Tibial nerve (tissue), 4 donors: ENCODE measurements around the gene CYP19A1. TPM values are rescaled to one million over a fixed set of nuclear protein-coding genes. Genes with fewer than 3 reads are reported as not detected.

Source experiments
- DNase-seq, 2 donors: peaks; one replicate each; pipeline ENCODE4 v3.0.0-alpha.2; 2019; ENCODE audit warnings: low spot score in 2 of 2
- H3K27ac ChIP-seq, 4 donors: fragments of 200-600 bp; sonication (generic) in 3 of 4; one replicate each; pipeline ENCODE4 v1.5.1; 2017 to 2019; ENCODE audit warnings: mild to moderate bottlenecking in 1 of 4
- H3K27me3 ChIP-seq, 2 donors: fragments of 200-600 bp; sonication (generic) in 1 of 2; one replicate each; pipeline versions ENCODE4 v1.5.1 to v1.6.0; 2017 to 2019
- H3K36me3 ChIP-seq, 3 donors: fragments of 200-600 bp; sonication (generic); one replicate each; pipeline ENCODE4 v1.5.1; 2018 to 2019
- H3K4me1 ChIP-seq, 4 donors: fragments of 200-600 bp; sonication (generic) in 3 of 4; one replicate each; pipeline ENCODE4 v1.5.1; 2017 to 2019
- H3K4me3 ChIP-seq, 4 donors: fragments of 200-600 bp; sonication (generic) in 3 of 4; one replicate each; pipeline ENCODE4 v1.5.1; 2017 to 2019; ENCODE audit warnings: mild to moderate bottlenecking in 1 of 4, moderate library complexity in 1 of 4
- H3K9me3 ChIP-seq, 4 donors: fragments of 200-600 bp; sonication (generic) in 3 of 4; one replicate each; pipeline ENCODE4 v1.5.1; 2017 to 2019
- EP300 ChIP-seq, 2 donors: sonication (generic); formaldehyde crosslinking; IDR thresholded peaks; one replicate each; pipeline ENCODE4 v1.6.1; 2017; ENCODE audit warnings: antibody characterized with exemption in 2 of 2, mild to moderate bottlenecking in 1 of 2
- POLR2A ChIP-seq, 2 donors: fragments of 450-650 bp; IDR thresholded peaks; one replicate each; pipeline ENCODE4 v1.6.1; 2017; ENCODE audit warnings: antibody characterized with exemption in 2 of 2, mild to moderate bottlenecking in 2 of 2, moderate library complexity in 2 of 2
- WGBS, 2 donors: methylation state at CpG; one replicate each; pipeline ENCODE4 v1.1.5; 2018; 5-methylcytosine and 5-hydroxymethylcytosine counted together
- total RNA-seq, 4 donors: library from RNA; depleted of rRNA; stranded (reverse); fragments of >200 nt; gene quantifications; one replicate each; pipeline ENCODE4 v1.1.0, GENCODE V29; 2016
- TF ChIP-seq, protein P1 (sequence below), 5 experiments: fragments of 200-600 bp in 3 of 5; fragments of 450-650 bp in 2 of 5; sonication (generic) in 3 of 5; IDR thresholded peaks; one replicate each; pipeline ENCODE4 v1.5.1; 2016 to 2019; ENCODE audit warnings: antibody characterized with exemption in 5 of 5, mild to moderate bottlenecking in 3 of 5, moderate library complexity in 2 of 5

CYP19A1 gene
- total RNA-seq, 4 donors from 2014 or later, result 6.3 to 124 (median 15.6) TPM

DNA sequence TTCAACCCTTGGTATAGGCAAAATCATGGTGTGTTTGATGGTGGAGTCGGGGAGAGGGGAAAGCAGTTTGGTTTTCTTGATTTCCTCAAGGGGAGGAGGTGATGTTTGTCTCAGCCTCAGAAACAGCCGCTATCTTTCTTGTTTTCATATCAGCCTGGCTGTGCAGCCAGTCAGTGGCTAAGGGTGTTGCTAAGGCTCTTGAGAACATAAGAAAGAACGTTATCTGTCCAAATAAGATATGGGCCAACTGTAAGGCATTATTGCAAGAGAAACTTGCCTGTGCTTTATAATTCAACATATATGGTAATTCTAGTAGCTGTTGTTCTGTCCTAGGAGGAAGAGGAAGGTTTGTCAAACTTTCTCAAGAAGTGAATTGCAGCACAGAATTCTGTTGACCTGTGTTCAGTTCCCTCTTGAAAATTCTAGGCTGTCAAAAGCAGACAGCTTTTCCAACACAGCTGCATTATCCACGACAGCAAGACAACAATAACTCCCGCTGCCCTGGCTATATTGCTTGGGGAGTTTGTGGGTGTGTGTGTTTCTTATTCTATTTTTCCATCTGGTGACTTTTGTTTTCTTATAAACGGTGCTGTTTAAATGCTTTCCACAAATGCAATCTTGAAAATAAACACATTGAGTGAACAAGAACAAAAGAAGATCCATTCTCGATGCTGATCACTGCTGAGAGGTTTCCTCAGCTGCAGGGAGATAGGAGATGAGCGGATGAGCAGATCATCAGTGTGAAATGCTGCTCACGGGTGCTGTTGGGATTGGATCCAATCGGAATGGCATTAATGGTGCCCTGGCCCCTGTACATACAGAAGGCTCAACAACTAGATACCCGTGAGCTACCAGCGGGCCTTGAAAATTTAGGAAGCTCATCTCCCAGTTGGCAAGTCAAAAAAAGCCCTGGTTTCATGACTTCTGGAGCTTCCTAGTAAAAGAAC lies 152.9 kb downstream of the CYP19A1 start:
- TF ChIP-seq POLR2A (IDR thresholded peaks at IDR 0.05) (no peak), EP300 (IDR thresholded peaks at IDR 0.05) (no peak)
- TF ChIP-seq, protein P1, sequence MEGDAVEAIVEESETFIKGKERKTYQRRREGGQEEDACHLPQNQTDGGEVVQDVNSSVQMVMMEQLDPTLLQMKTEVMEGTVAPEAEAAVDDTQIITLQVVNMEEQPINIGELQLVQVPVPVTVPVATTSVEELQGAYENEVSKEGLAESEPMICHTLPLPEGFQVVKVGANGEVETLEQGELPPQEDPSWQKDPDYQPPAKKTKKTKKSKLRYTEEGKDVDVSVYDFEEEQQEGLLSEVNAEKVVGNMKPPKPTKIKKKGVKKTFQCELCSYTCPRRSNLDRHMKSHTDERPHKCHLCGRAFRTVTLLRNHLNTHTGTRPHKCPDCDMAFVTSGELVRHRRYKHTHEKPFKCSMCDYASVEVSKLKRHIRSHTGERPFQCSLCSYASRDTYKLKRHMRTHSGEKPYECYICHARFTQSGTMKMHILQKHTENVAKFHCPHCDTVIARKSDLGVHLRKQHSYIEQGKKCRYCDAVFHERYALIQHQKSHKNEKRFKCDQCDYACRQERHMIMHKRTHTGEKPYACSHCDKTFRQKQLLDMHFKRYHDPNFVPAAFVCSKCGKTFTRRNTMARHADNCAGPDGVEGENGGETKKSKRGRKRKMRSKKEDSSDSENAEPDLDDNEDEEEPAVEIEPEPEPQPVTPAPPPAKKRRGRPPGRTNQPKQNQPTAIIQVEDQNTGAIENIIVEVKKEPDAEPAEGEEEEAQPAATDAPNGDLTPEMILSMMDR (IDR thresholded peaks at IDR 0.05), result no peak
- 54% methylated on average over 12 of the region's 12 CpGs for WGBS, 2 donors
- H3K4me1 ChIP-seq, result no peaks in the 10 kb centered on the region
- DNase-seq, result no peak
- H3K27me3 ChIP-seq, result no peaks in the 10 kb centered on the region
- H3K9me3 ChIP-seq, result no peaks in the 10 kb centered on the region
- no peak overlapping the region for H3K4me3 ChIP-seq
- H3K36me3 ChIP-seq, result no peaks in the 10 kb centered on the region
- H3K27ac ChIP-seq, result no peak overlapping the region

DNA sequence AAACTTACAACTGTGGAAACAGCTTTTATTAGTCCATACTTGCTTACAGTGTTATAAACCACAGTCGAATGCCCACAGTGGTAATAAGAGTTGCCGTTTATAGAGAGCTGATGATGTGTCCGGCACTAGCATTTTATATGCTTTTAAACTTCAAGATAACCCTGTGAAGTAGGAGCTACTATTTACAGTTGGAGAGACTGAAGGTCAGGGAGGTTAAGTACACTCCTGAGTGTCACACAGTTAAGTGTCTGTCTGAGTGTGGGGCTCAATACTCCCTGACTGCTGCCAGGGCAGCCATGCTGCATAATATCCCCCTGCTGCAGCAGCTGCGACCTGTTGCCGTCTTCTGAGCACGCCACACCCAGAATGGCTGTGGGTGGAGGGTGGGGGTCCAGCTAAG lies 153.8 kb downstream of the CYP19A1 start:
- TF ChIP-seq POLR2A (IDR thresholded peaks at IDR 0.05) (no peak), EP300 (IDR thresholded peaks at IDR 0.05) (no peak)
- TF ChIP-seq, protein P1 (IDR thresholded peaks at IDR 0.05), result no peak
- Histone ChIP-seq H3K9me3 (no peaks in the 10 kb centered on the region), H3K27me3 (no peaks in the 10 kb centered on the region), H3K4me3 (no peak overlapping the region), H3K4me1 (no peaks in the 10 kb centered on the region), H3K27ac (no peak overlapping the region), H3K36me3 (no peaks in the 10 kb centered on the region)
- no peak for DNase-seq
- WGBS, 2 donors, result 43 to 59% methylated on average over 6 of the region's 6 CpGs

DNA sequence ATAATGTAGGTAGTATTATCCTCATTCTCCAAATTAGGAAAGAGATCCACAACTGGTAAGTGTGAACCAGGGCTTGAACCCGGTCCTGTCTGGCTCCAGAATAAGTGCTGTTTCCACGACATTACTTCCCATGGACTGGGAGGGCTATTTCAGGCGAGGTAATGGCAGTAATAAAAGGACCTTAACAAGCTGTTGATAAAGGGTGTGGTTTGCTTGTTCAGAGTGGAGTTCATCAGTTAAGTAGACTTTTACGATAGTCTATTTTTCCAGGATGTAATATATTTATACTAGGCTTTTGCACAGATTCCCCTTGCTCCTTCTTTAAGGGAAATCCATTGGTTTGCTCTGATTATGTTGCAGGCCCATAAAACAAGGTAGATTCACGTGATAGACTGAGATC lies 155.3 kb downstream of the CYP19A1 start:
- Histone ChIP-seq H3K36me3 (no peaks in the 10 kb centered on the region), H3K9me3 (no peaks in the 10 kb centered on the region), H3K27ac (no peak overlapping the region), H3K27me3 (no peaks in the 10 kb centered on the region), H3K4me3 (no peak overlapping the region), H3K4me1 (no peaks in the 10 kb centered on the region)
- DNase-seq, result no peak
- TF ChIP-seq, protein P1 (IDR thresholded peaks at IDR 0.05), result no peak
- TF ChIP-seq POLR2A (IDR thresholded peaks at IDR 0.05) (no peak), EP300 (IDR thresholded peaks at IDR 0.05) (no peak)
- 63 to 69% methylated on average over 5 of the region's 5 CpGs for WGBS, 2 donors

DNA sequence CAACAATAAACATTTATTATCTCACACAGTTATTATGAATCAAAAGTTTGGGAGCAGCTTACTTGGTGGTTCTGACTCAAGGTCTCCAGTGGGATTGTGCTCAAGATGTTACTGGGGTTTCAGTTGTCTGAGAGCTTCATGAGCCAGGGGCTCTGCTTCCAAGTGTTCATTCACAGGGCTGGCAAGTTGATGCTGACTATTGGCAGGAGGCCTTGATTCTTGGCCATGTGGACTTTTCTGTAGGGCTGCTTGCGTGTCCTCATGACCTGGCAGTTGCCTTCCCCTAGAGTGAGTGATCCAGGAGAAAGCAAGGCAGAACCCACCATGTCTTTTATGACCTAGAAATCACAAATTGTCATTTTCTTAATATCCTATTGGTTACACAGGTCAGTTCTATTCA lies 156.5 kb downstream of the CYP19A1 start:
- DNase-seq, result no peak
- Histone ChIP-seq H3K9me3 (no peaks in the 10 kb centered on the region), H3K36me3 (no peaks in the 10 kb centered on the region), H3K4me3 (no peak overlapping the region), H3K27me3 (no peaks in the 10 kb centered on the region), H3K27ac (no peak overlapping the region), H3K4me1 (no peaks in the 10 kb centered on the region)
- 40 to 58% methylated on average over 1 of the region's 1 CpG for WGBS, 2 donors
- TF ChIP-seq, protein P1 (IDR thresholded peaks at IDR 0.05), result no peak
- TF ChIP-seq EP300 (IDR thresholded peaks at IDR 0.05) (no peak), POLR2A (IDR thresholded peaks at IDR 0.05) (no peak)

DNA sequence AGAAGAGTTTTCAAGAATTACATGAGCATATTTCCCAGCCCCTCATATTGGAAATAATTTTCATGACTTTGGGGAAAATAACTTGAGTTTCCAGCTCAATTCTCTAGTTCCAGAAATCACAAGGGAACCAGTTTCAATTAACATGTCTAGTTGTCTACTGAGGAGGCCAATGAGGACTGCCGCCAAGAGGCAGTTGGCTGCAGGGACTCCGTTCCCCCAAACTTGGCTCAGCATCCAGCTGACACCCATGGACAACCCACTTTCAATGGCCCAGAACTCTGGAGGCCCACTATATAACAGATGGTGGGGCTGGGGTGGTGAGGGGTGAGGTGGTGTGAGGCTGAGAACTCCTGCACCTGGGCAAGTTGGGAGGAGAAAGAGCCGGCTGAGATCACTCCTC lies 157.2 kb downstream of the CYP19A1 start:
- H3K4me1 ChIP-seq, result no peaks in the 10 kb centered on the region
- no peaks in the 10 kb centered on the region for H3K9me3 ChIP-seq
- H3K27me3 ChIP-seq, result no peaks in the 10 kb centered on the region
- H3K4me3 ChIP-seq, result no peak overlapping the region
- no peak for DNase-seq
- WGBS, 2 donors, result 91 to 95% methylated on average over 3 of the region's 3 CpGs
- no peak overlapping the region for H3K27ac ChIP-seq
- H3K36me3 ChIP-seq, result no peaks in the 10 kb centered on the region
- TF ChIP-seq, protein P1 (IDR thresholded peaks at IDR 0.05), result no peak
- TF ChIP-seq POLR2A (IDR thresholded peaks at IDR 0.05) (no peak), EP300 (IDR thresholded peaks at IDR 0.05) (no peak)
